Measurements from ENCODE around the gene ATP2C2.
"Not testable (repeated sequence)": the region's sequence is repeated elsewhere in the genome, so short reads cannot be mapped to it uniquely, and the experiment has no call there.

The ATP2C2 gene

DNA sequence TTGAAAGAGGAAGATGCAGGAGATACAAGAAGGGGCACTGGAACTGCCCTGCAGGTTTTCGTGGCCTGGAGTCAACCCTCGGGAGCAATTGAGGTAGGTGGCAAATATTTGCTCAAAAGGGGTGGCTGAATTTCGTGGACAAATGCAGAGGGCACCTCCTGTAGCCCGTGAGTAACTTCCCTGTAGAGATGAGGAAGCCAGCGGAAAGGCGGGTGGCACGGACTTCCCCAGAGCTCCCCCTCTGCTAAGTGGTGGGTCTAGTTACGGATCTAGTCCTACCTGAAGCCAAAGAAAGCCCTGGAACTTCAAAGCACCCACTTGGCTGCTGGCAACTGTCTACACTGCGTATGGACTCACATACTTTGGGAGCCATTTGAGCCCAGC lies 1.0 kb upstream of the ATP2C2 start:
- no peak for DNase-seq

DNA sequence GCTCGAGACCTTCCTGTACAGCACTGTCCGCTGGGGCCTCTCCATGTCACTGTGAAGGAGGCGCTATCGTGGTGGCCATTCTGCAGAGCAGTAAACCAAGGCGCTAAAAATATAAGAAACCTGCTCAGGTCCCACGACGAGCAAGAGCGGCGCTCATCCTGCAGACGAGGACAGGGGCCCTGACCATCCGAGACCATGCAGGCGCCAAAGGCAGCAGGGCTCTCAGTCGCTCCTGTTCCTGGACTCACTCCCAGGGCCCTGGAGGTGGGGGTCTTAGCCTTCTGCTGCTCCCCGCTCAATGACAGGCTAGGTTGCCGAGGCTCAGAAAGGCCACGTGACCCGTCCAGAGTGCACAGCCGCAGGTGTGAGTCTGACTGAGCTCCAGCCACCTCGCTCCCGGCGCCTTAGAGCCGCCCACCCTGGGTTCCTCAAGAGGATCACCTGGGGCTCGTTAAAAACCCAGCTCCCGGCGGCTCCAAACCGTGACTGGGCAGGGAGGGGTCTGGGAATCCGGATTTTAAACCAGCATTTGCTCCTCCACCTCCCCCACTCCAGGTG lies 509 bp upstream of the ATP2C2 start:
- DNase-seq: no peak

DNA sequence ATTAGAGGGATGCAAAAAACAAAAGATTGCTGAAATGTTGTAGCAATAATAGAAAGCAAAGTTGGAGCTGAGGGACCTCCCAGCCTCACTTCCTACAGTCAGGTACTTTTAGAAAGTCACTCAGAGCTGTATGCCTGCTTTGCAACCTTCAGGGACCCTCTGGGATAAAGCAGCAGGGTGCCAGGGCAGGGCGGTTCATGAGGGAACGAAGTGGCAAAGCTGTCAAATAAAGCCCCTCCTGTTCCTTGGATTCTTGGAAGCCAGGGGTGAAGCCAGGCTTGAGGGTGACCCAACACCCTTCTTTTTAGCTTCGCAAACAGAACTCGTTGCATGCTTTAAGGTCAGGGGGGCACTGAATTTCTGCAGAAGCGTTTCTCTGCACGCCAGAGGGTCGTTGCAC lies 767 bp downstream of the ATP2C2 start:
- DNase-seq: no peak

GRCh38 chr16:84369938-84370627 lies 1.7 kb downstream of the ATP2C2 start:
- no peak for DNase-seq

GRCh38 chr16:84370723-84371552 lies 2.6 kb downstream of the ATP2C2 start:
- no peak for DNase-seq

DNA sequence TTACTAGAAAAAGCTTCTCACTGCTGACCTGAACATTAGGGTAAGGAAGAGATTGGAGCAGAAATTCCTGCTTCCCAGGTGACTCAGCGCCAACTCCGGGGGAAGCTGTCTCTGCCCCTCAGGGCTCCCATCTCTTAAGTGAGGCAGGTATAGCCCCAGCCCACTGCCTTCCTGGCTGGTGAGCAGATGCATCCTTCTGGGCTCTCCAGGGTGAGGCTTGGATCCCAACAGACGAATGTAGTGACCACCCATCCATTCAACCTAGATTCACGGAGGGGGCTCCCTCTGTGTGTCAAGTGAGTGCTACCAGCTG lies 3.2 kb downstream of the ATP2C2 start:
- DNase-seq: peak; percentile 79

GRCh38 chr16:84373907-84374489 lies 5.7 kb downstream of the ATP2C2 start:
- DNase-seq: no peak

DNA sequence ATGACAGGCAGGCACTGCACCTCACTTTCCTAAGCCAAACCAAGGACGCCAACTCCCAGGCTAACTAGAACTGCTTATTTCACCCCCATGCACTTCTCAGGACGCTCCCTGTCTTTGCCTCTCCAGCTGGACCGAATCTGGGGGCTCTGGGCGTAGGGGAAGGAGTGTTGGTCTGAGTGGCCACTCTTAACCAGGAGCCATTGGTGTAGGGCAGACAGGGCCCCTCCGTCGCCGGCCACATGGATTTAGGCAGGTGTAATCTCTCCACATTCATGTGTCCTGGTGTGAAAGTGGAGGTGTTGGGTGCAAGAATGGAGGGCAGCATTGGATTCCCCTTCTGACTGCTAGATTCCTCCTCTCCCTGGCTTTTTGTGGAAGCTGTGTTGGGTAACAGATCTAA lies 9.8 kb downstream of the ATP2C2 start:
- DNase-seq: no peak

GRCh38 chr16:84378567-84378966 lies 10.2 kb downstream of the ATP2C2 start:
- no peak for DNase-seq

DNA sequence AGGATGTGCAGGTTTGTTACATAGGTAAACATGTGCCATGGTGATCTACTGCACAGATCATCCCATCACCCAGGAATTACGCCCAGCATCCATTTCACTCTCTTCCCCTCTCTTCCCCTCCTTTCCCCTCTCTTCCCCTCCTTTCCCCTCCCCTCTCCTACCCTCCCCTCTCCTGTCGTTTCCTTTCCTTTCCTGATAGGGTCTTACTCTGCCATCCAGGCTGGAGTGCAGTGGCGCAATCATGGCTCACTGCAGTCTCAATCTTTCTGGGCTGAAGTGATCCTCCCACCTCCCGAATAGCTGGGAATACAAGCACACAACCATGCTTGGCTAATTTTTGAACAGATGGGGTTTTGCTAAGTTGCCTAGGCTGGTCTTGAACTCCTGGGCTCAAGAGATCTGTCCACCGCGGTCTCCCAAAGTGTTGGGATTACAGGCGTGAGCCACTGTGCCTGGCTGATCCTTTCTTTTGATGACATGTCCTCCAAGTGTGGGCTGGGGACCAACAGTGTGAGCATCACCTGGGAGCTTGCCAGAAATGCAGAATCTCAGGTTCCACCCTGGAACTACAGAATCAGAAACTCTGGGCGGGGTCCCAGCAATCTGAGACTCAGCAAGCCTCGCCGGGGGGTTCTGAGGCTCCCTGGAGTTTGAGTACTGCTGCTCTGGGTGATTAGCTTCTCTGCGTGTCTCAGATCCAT lies 10.8 kb downstream of the ATP2C2 start:
- DNase-seq: no peak

DNA sequence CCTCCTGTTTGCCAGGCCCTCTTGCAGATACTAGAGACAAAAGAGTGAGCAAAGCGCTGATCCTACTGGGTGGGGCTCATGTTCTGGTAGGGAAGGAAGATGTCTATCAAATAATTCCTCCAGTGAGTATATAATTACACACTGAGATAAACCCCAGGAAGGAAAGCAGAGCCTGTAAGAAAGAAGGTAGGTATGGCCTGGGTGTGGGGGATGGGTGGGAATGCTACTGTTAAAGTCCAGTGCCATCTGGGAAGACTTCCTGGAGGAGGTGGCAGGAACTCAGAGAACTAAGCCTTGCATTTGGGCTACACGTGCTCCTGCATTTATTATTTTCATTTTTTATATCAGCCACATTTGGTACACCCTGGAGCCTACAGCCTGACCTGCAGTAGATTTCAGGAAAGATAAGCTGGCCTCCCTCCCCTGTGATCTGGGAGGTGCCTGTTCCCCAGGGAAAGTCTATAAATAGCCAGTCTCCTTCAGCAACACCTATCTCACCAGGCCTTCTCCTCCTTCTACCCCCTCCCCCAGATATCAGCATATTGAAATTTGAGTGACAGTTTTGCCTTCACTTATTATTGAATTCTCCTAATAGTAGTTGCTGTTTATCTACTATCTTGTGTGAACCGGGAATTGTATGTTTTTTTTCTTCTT lies 11.5 kb downstream of the ATP2C2 start:
- no peak for DNase-seq

DNA sequence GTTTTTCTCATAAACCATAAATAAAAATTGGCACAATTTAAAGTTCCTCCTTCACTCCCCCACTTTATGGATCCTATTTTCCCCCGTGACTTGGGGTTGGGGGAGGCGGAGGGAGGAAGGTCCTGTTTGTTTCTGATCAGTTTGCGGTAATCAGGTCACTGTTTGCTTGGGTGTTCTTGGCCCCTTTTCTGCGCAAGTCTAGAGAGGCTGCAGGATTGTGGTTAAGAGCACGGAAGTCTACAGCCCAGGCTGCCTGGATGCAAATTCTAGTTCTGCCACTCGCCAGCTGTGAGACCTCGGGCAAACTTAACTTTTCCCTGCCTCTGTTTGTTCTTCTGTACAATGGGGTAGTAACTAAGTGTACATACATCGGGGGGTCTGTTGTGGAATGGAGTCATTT lies 12.1 kb downstream of the ATP2C2 start:
- no peak for DNase-seq

DNA sequence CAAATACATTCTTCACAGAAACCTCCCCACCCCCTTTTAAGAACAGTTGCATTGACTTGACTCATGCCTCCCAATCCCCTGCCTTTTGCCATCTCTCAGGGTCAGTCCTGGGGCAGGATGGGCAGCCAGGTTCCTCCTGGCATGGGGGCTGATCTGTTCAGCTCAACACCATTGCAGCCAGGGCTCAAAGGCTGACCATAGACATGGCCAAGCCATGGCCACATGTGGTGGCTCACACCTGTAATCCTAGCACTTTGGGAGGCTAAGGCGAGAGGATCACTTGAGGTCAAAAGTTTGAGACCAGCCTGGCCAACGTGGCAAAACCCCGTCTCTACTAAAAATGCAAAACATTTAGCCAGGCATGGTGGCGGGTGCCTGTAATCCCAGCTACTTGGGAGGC lies 14.1 kb downstream of the ATP2C2 start:
- no peak for DNase-seq

DNA sequence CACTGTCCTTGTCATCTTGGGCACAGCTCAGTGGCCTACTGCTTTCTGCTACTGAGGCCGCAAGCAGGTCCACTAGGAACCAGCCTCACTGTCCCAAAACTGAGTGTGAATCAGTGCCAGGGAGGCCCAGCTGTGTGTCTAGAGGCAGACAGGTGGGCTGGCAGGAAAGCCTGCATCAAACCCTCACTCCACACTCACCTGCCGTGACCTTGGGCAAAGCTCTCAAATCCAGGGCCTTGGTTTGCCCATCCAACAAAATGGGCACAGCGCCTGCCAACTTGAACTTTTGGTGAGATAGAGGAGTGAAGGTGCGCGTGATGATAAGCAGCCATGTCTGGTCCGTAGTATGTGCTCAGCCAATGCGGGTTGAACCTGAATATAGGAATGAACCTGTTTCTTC lies 14.8 kb downstream of the ATP2C2 start:
- DNase-seq: no peak

DNA sequence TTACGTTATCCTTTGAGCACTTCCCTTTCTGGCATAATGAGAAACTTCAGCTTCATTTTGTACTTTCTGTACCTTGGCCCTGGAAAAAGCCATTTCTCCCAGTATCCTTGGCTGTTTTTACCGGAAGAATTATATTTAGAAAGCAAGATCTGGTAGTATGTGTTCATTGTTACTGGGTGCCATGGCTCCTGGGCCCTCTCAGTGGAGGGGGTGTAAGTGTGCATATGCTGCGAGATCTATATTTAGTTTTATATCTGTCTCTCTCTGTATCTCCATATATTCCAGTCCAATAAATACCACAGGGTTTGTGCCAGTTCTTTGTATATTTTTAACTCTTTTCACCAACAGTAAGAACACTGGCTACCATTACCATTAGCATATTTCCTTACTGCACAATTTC lies 17.7 kb downstream of the ATP2C2 start:
- DNase-seq: no peak

DNA sequence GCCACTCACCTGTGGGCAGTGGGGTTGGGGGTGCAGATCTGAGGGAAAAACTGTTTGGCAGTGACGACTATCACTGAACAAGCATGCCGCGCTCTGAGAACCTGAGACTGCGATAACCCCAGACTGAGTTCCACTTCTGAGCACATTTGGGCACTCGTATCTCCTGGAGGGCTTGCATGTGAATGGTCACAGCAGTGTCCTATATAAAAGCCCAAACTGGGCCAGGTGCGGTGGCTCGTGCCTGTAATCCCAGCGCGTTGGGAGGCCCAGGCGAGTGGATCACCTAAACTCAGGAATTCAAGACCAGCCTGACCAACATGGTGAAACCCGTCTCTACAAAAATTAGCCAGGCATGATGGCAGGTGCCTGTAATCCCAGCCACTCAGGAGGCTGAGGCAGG lies 18.7 kb downstream of the ATP2C2 start:
- no peak for DNase-seq

GRCh38 chr16:84390131-84390785 lies 21.9 kb downstream of the ATP2C2 start:
- no peak for DNase-seq

DNA sequence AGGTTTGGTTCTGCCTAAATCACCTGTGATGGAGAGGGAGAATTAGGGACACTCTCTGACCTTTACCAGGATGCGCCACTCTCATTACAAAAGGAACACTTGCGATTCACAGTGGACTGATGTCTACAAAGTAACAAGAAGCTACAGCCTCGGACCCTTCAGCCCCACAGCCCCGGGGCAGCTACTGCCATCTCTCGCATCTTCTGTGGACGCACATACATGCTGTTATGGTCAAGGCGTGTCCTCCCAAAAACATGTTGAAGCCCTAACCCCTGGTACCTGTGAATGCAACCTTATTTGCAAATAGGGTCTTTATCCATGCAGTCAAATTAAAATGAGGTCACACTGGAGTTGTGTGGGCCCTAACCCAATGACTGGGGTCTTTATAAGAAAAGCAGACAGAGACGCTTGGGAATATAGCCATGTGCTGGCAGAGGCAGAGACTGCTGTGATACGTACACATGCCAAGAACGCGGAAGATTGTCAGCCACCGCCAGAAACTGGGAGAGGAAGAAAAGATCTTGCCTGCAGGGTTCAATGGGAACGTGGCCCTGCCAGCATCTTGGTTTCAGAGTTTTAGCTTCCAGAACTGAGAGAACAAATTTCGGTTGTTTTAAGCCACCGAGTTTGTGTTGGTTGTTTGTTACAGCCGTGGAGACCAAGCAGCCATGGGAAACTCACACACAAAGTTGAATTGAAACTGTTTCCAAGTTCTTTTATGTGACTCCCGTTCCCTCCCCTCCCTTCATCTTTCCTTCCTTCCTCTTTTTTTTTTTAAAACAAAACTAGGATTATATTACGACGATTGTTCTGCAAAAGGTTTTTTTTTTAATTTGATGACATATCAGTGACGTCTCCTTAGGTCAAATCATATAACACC lies 23.1 kb downstream of the ATP2C2 start:
- DNase-seq: no peak

DNA sequence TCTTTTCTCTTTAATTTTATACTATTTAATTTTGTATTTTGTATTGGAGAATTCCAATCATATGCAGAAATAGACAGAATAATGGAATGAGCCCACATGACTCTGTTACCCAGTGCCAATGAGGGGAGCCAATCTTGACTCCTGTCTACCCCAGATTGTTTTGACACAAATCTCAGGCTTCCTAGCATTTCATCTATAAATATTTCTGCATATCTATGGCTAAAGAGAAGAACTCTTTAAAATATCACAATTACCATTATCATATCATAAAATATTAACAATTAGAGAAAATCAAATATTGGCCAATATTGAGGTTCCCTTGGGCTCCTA lies 23.7 kb downstream of the ATP2C2 start:
- DNase-seq: no peak

DNA sequence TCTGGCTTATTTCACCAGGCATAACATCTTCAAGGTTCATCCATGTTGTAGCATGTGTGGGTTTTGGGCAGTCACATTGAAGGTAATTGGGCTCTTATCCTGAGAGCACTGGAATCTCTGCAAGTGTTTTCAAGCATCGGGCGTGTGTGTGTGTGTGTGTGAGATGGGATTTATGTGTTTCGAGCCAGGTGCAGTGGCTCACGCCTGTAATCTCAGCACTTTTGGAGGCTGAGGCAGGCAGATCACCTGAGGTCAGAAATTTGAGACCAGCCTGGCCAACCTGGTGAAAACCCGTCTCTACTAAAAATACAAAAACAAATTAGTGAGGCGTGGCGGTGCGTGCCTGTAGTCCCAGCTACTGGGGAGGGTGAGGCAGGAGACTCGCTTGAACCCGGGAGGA lies 27.7 kb downstream of the ATP2C2 start:
- not testable (repeated sequence) for DNase-seq

DNA sequence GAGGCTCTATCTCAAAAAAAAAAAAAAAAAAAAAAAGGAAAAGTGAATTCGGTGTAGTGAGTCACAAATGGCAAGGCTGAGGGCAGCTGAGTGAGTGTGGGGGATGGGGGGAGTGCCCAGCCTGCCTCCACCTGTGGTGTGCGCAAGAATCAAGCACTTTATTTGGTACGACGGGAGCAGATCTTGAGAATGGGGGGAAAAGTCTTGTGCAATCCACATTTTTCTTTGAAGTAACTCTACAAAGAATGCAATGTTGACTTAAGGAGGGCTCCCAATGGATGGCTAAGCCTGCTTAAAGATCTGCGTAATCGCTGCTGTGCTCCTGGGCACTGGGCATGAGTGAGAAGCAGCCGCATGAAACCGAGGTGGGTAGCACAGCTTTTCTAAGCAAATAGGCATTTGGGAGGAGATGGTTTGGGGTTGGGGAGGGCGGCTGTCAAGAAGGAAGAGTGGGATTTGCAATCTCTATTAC lies 28.2 kb downstream of the ATP2C2 start:
- no peak for DNase-seq

All from islet precursor cell (in vitro differentiated cells).